OCI-LY1 (cell line): ENCODE results near the gene MYEOV.

Experiments used
- H2AFZ ChIP-seq: fragments of 200-600 bp; sonication (generic), shearing (Covaris generic); 2 replicates; pipeline ENCODE4 v1.6.0; 2014; ENCODE audit warnings: antibody characterized with exemption, mild to moderate bottlenecking, low read length
- H3F3A ChIP-seq: fragments of 200-600 bp; sonication (generic), shearing (Covaris generic); 2 replicates; pipeline ENCODE4 v1.6.0; 2014; ENCODE audit warnings: mild to moderate bottlenecking, antibody characterized with exemption, low read length, moderate library complexity; ENCODE audit not compliant: insufficient read depth
- H3K27ac ChIP-seq: fragments of 200-600 bp; sonication (generic); 2 replicates; pipeline ENCODE4 v1.5.1; 2014; ENCODE audit warnings: low read length, mixed run types, mild to moderate bottlenecking, low read depth; ENCODE audit not compliant: poor library complexity, severe bottlenecking
- H3K27me3 ChIP-seq: fragments of 200-600 bp; sonication (generic); 2 replicates; pipeline ENCODE4 v1.6.0; 2014; ENCODE audit warnings: antibody characterized with exemption, mild to moderate bottlenecking, low read length, moderate library complexity; ENCODE audit not compliant: insufficient read depth
- H3K36me3 ChIP-seq: fragments of 200-600 bp; sonication (generic); 2 replicates; pipeline ENCODE4 v1.6.1; 2014; ENCODE audit warnings: mild to moderate bottlenecking, antibody characterized with exemption, low read length, moderate library complexity, mixed read lengths; ENCODE audit not compliant: insufficient read depth
- H3K4me1 ChIP-seq: fragments of 200-600 bp; sonication (generic); 2 replicates; pipeline ENCODE4 v1.5.1; 2014; ENCODE audit warnings: mild to moderate bottlenecking, low read length, moderate library complexity; ENCODE audit not compliant: insufficient read depth, severe bottlenecking
- H3K4me2 ChIP-seq: fragments of 200-600 bp; sonication (generic), shearing (Covaris generic); 2 replicates; pipeline ENCODE4 v1.6.1; 2014; ENCODE audit warnings: low read length
- H3K4me3 ChIP-seq: fragments of 200-600 bp; sonication (generic); 2 replicates; pipeline ENCODE4 v1.5.1; 2014; ENCODE audit warnings: low read length, low read depth, mild to moderate bottlenecking, mixed read lengths; ENCODE audit not compliant: poor library complexity, severe bottlenecking
- H3K79me2 ChIP-seq: fragments of 200-600 bp; shearing (Covaris generic); 2 replicates; pipeline ENCODE4 v1.6.1; 2016; ENCODE audit warnings: mixed run types, low read length, mixed read lengths; ENCODE audit not compliant: insufficient read depth
- H3K9ac ChIP-seq: fragments of 200-600 bp; sonication (generic), shearing (Covaris generic); 2 replicates; pipeline ENCODE4 v1.6.1; 2014; ENCODE audit warnings: mild to moderate bottlenecking, low read length, mixed read lengths
- H3K9me2 ChIP-seq: fragments of 200-600 bp; sonication (generic), shearing (Covaris generic); 2 replicates; pipeline ENCODE4 v1.6.1; 2014; ENCODE audit warnings: low read depth, mild to moderate bottlenecking, low read length, mixed read lengths
- H3K9me3 ChIP-seq: fragments of 200-600 bp; shearing (Covaris generic); 2 replicates; pipeline ENCODE4 v1.6.1; 2014; ENCODE audit warnings: low read length, mixed read lengths
- H4K20me1 ChIP-seq: fragments of 200-600 bp; sonication (generic), shearing (Covaris generic); 2 replicates; pipeline ENCODE4 v1.6.0; 2016; ENCODE audit warnings: mild to moderate bottlenecking, low read length; ENCODE audit not compliant: insufficient read depth
- EZH2 ChIP-seq: fragments of 200-600 bp; sonication (generic), shearing (Covaris generic); IDR thresholded peaks from 2 replicates; pipeline ENCODE4 v1.8.0; 2017; ENCODE audit warnings: borderline replicate concordance, mixed run types, mild to moderate bottlenecking, antibody characterized with exemption, low read length, moderate library complexity, mixed read lengths
- TF ChIP-seq, protein P1 (sequence below): fragments of 200-600 bp; sonication (generic), shearing (Covaris generic); IDR thresholded peaks from 2 replicates; pipeline ENCODE4 v1.5.1; 2017; ENCODE audit warnings: mild to moderate bottlenecking, antibody characterized with exemption, low read length, moderate library complexity, mixed read lengths

The MYEOV gene

DNA sequence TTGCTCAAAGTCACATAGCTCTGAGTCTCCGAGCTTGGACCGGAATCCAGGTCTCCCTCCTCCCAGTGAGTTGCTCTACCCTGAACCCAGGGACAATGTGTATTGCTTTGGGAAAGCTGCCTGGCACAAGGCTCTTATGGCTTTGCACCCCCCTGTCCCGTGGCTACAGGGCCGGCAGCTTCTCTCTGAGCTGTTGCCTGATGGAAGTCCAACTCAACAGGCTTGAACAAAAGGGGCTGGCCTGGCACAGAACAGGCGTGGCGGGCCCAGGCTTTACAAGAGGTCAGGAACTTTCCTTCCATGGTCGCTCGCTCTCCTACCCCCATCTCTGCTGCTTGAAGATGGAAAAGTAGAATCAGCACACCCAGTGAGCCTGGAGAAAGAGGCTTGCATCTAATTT lies 34.3 kb downstream of the MYEOV start:
- TF ChIP-seq, protein P1, sequence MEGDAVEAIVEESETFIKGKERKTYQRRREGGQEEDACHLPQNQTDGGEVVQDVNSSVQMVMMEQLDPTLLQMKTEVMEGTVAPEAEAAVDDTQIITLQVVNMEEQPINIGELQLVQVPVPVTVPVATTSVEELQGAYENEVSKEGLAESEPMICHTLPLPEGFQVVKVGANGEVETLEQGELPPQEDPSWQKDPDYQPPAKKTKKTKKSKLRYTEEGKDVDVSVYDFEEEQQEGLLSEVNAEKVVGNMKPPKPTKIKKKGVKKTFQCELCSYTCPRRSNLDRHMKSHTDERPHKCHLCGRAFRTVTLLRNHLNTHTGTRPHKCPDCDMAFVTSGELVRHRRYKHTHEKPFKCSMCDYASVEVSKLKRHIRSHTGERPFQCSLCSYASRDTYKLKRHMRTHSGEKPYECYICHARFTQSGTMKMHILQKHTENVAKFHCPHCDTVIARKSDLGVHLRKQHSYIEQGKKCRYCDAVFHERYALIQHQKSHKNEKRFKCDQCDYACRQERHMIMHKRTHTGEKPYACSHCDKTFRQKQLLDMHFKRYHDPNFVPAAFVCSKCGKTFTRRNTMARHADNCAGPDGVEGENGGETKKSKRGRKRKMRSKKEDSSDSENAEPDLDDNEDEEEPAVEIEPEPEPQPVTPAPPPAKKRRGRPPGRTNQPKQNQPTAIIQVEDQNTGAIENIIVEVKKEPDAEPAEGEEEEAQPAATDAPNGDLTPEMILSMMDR, result no peak
- TF ChIP-seq EZH2, result no peak
- H3K36me3 ChIP-seq, result no peaks in the 10 kb centered on the region
- no peak overlapping the region for H3K4me2 ChIP-seq
- H3K27ac ChIP-seq, result no peak overlapping the region
- no peaks in the 10 kb centered on the region for H4K20me1 ChIP-seq
- no peaks in the 10 kb centered on the region for H3K9me2 ChIP-seq
- H3K9me3 ChIP-seq, result no peaks in the 10 kb centered on the region
- H2AFZ ChIP-seq, result no peak overlapping the region
- no peaks in the 10 kb centered on the region for H3K27me3 ChIP-seq
- no peaks in the 10 kb centered on the region for H3K4me1 ChIP-seq
- H3K9ac ChIP-seq, result no peak overlapping the region
- H3F3A ChIP-seq, result no peaks in the 10 kb centered on the region
- H3K79me2 ChIP-seq, result no peaks in the 10 kb centered on the region
- H3K4me3 ChIP-seq, result no peak overlapping the region

DNA sequence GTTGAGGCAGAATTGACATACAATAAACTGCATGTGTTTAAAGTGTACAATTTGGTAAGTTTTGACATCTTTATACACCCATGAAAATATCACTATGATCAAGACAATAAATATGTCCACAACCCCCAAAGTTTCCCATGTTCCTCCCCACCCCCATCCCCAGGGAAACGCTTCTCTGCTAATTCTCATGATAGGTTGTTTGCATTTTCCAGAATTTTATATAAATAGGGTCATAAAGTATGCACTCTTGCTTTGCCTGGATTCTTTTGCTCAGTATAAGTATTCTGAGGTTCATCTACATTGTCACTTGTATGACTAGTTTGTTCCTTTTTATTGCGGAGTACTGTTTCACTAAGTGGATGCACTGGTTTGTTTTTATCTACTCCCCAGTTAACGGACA lies 35.6 kb downstream of the MYEOV start:
- Histone ChIP-seq H3K9me2 (no peaks in the 10 kb centered on the region), H2AFZ (no peak overlapping the region), H3K4me1 (no peaks in the 10 kb centered on the region), H3K79me2 (no peaks in the 10 kb centered on the region), H3K27me3 (no peaks in the 10 kb centered on the region), H3K27ac (no peak overlapping the region), H3F3A (no peaks in the 10 kb centered on the region), H3K4me3 (no peak overlapping the region), H3K36me3 (no peaks in the 10 kb centered on the region), H4K20me1 (no peaks in the 10 kb centered on the region), H3K9me3 (no peaks in the 10 kb centered on the region), H3K4me2 (no peak overlapping the region), H3K9ac (no peak overlapping the region)
- TF ChIP-seq EZH2, result no peak
- TF ChIP-seq, protein P1, result no peak

DNA sequence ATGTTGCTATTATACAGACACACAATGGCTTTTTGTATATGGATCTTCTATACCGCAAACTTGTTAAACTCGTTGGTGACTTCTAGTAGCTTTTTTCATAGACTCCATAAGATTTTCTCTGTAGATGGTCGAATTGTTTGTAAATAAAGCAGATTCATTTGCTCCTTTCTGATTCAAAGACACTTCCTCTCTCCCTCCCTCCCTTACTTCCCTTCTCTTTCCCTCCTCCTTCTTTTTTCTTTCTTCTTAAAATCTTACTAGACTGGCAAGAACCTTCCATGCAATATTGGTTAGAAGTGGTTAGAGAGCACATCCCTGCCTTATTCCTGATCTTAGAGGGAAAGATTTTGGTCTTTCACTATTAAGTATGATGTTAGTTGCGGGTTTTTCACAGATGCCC lies 36.4 kb downstream of the MYEOV start:
- Histone ChIP-seq H3K79me2 (no peaks in the 10 kb centered on the region), H3K27ac (no peak overlapping the region), H3K36me3 (no peaks in the 10 kb centered on the region), H3K27me3 (no peaks in the 10 kb centered on the region), H3K4me3 (no peak overlapping the region), H4K20me1 (no peaks in the 10 kb centered on the region), H3K4me2 (no peak overlapping the region), H3K9me3 (no peaks in the 10 kb centered on the region), H3F3A (no peaks in the 10 kb centered on the region), H3K9me2 (no peaks in the 10 kb centered on the region), H2AFZ (no peak overlapping the region), H3K4me1 (no peaks in the 10 kb centered on the region), H3K9ac (no peak overlapping the region)
- TF ChIP-seq, protein P1, result no peak
- no peak for TF ChIP-seq EZH2
